ENCODE measurements around the gene SDCCAG8.
"Not testable (repeated sequence)": the region's sequence is repeated elsewhere in the genome, so short reads cannot be mapped to it uniquely, and the experiment has no call there.

Gene SDCCAG8

GRCh38 chr1:243315455-243315854 lies 59.6 kb downstream of the SDCCAG8 start:
- no peak overlapping the region for H3K27ac ChIP-seq
- H3K4me3 ChIP-seq = no peak overlapping the region

GRCh38 chr1:243315893-243316292 lies 60.1 kb downstream of the SDCCAG8 start:
- no peak overlapping the region for H3K27ac ChIP-seq
- H3K4me3 ChIP-seq = no peak overlapping the region

- peak overlapping the region in 1 of 21 experiments; percentile 47 for H3K27ac ChIP-seq
- H3K4me3 ChIP-seq = no peak overlapping the region
These were observed 60.6 kb downstream of the SDCCAG8 start for GRCh38 chr1:243316366-243316989.

GRCh38 chr1:243320224-243320623 lies 64.4 kb downstream of the SDCCAG8 start:
- no peak overlapping the region for H3K4me3 ChIP-seq
- H3K27ac ChIP-seq = no peak overlapping the region

- Histone ChIP-seq H3K27ac (no peak overlapping the region), H3K4me3 (no peak overlapping the region)
These were observed 66.5 kb downstream of the SDCCAG8 start for GRCh38 chr1:243322326-243322725.

- H3K27ac ChIP-seq = no peak overlapping the region
- H3K4me3 ChIP-seq = no peak overlapping the region
These were observed 67.7 kb downstream of the SDCCAG8 start for GRCh38 chr1:243323491-243323890.

- no peak overlapping the region for H3K27ac ChIP-seq
- no peak overlapping the region for H3K4me3 ChIP-seq
These were observed 69.6 kb downstream of the SDCCAG8 start for GRCh38 chr1:243325305-243325890.

GRCh38 chr1:243332440-243332839 lies 76.6 kb downstream of the SDCCAG8 start:
- Histone ChIP-seq H3K27ac (no peak overlapping the region), H3K4me3 (no peak overlapping the region)

GRCh38 chr1:243335292-243335691 lies 79.5 kb downstream of the SDCCAG8 start:
- no peak overlapping the region for H3K4me3 ChIP-seq
- H3K27ac ChIP-seq = no peak overlapping the region

- Histone ChIP-seq H3K27ac (no peak overlapping the region), H3K4me3 (no peak overlapping the region)
These were observed 80.3 kb downstream of the SDCCAG8 start for GRCh38 chr1:243336163-243336562.

GRCh38 chr1:243338848-243339247 lies 83.0 kb downstream of the SDCCAG8 start:
- not testable (repeated sequence) for H3K27ac ChIP-seq, H3K4me3 ChIP-seq

GRCh38 chr1:243341074-243341473 lies 85.2 kb downstream of the SDCCAG8 start:
- no peak overlapping the region for H3K4me3 ChIP-seq
- H3K27ac ChIP-seq = no peak overlapping the region

GRCh38 chr1:243343970-243344937 lies 88.4 kb downstream of the SDCCAG8 start:
- no peak overlapping the region for H3K4me3 ChIP-seq

GRCh38 chr1:243345205-243345604 lies 89.4 kb downstream of the SDCCAG8 start:
- no peak overlapping the region for H3K4me3 ChIP-seq
- no peak overlapping the region for H3K27ac ChIP-seq

More at GRCh38 chr1:243343970-243344937, 88.4 kb downstream of the SDCCAG8 start:
- no peak overlapping the region for H3K27ac ChIP-seq

- H3K27ac ChIP-seq = no peak overlapping the region
- no peak overlapping the region for H3K4me3 ChIP-seq
These were observed 90.2 kb downstream of the SDCCAG8 start for GRCh38 chr1:243346016-243346415.

- Histone ChIP-seq H3K27ac (no peak overlapping the region), H3K4me3 (no peak overlapping the region)
These were observed 90.6 kb downstream of the SDCCAG8 start for GRCh38 chr1:243346468-243346867.

GRCh38 chr1:243348331-243348730 lies 92.5 kb downstream of the SDCCAG8 start:
- no peak overlapping the region for H3K4me3 ChIP-seq
- H3K27ac ChIP-seq = no peak overlapping the region

GRCh38 chr1:243349128-243349527 lies 93.3 kb downstream of the SDCCAG8 start:
- no peak overlapping the region for H3K4me3 ChIP-seq
- H3K27ac ChIP-seq = no peak overlapping the region

GRCh38 chr1:243351337-243351736 lies 95.5 kb downstream of the SDCCAG8 start:
- Histone ChIP-seq H3K4me3 (no peak overlapping the region), H3K27ac (no peak overlapping the region)

GRCh38 chr1:243354511-243355153 lies 98.8 kb downstream of the SDCCAG8 start:
- peak overlapping the region in 1 of 7 experiments; percentile 22 for H3K4me3 ChIP-seq
- peak overlapping the region in 6 of 21 experiments; percentile 11 to 51 (median 26) for H3K27ac ChIP-seq

Data from skin epidermis (tissue), 12 donors.